Spinal cord (tissue), 10 donors: ENCODE data around the gene ATG5. TPM values are rescaled to one million over a fixed set of nuclear protein-coding genes. Genes with fewer than 3 reads are reported as not detected.

Experiments used
- DNase-seq, 6 donors: peaks; one replicate each; pipeline versions ENCODE4 v3.0.0 to v3.0.0-alpha.2; 2013 to 2015; ENCODE audit warnings: low spot score in 6 of 6, low read depth in 4 of 6
- H3K27ac ChIP-seq: one replicate; pipeline ENCODE4 v1.5.1; 2013; ENCODE audit warnings: low read depth, low read length, control low read depth
- H3K27me3 ChIP-seq: one replicate; pipeline ENCODE4 v1.6.1; 2013; ENCODE audit warnings: low read length; ENCODE audit not compliant: control insufficient read depth, insufficient read depth
- H3K36me3 ChIP-seq: one replicate; pipeline ENCODE4 v1.6.1; 2013; ENCODE audit warnings: low read length; ENCODE audit not compliant: control insufficient read depth, insufficient read depth
- H3K4me1 ChIP-seq: one replicate; pipeline ENCODE4 v1.6.1; 2013; ENCODE audit warnings: low read length; ENCODE audit not compliant: control insufficient read depth, insufficient read depth
- H3K4me3 ChIP-seq: one replicate; pipeline ENCODE4 v1.5.1; 2013; ENCODE audit warnings: low read depth, low read length, control low read depth
- H3K9me3 ChIP-seq: one replicate; pipeline ENCODE4 v1.6.1; 2013; ENCODE audit warnings: low read length; ENCODE audit not compliant: control insufficient read depth, insufficient read depth
- WGBS: methylation state at CpG from one replicate; pipeline ENCODE4 v1.1.5; 2013; ENCODE audit warnings: missing lambda C conversion rate; ENCODE audit not compliant: insufficient coverage; 5-methylcytosine and 5-hydroxymethylcytosine counted together
- polyA plus RNA-seq, 2 donors: library from polyadenylated mRNA; unstranded; fragments of 120-200 nt; gene quantifications; one replicate each; pipeline ENCODE4 v1.2.1, GENCODE V29; 2013; ENCODE audit not compliant: insufficient read length in 2 of 2
- total RNA-seq, 2 donors: library from RNA; depleted of rRNA in 1 of 2; stranded (reverse); fragments of 120-200 nt in 1 of 2; fragments of >200 nt in 1 of 2; gene quantifications; one replicate each; pipeline versions ENCODE4 v1.2.3 to v1.2.4, GENCODE V29; 2013 to 2014
- donor health status: healthy.

The ATG5 gene
- total and polyA plus RNA-seq, 4 donors = 29.1 to 63.8 (median 35.4) TPM

DNA sequence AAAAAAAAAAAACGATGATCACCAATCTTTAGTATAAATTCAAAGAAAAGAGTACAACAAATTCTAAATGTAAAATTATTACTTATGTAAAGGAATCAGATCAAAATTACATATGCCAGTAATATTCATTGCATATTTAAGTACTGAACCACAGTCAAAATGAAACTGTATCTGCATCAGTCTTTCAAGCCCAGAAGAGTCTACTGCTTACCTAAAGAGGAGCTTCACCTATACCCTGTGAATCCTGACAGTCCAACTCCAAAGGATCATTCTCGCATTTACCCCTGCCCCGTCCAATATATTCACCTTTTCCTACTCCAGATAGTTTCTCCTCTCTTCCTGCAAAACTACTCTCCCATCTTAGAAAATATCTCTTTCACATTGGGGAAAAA, 9.2 kb downstream of the ATG5 start:
- DNase-seq = no peak
- Histone ChIP-seq H3K27me3 (no peaks in the 10 kb centered on the region), H3K36me3 (no peaks in the 10 kb centered on the region), H3K4me1 (no peaks in the 10 kb centered on the region), H3K27ac (no peak overlapping the region), H3K9me3 (no peaks in the 10 kb centered on the region), H3K4me3 (no peak overlapping the region)
- WGBS = 90% methylated on average over 2 of the region's 3 CpGs

GRCh38 chr6:106315765-106316374, 9.7 kb downstream of the ATG5 start:
- 72% methylated on average over 4 of the region's 6 CpGs for WGBS
- no peaks in the 10 kb centered on the region for H3K27me3 ChIP-seq
- H3K36me3 ChIP-seq = no peaks in the 10 kb centered on the region
- no peak overlapping the region for H3K4me3 ChIP-seq
- no peak overlapping the region for H3K27ac ChIP-seq
- peak in 1 of 6 donors; percentile 26 for DNase-seq
- H3K9me3 ChIP-seq = no peaks in the 10 kb centered on the region
- H3K4me1 ChIP-seq = no peaks in the 10 kb centered on the region

- no CpG with 5 or more reads among the region's 3 CpGs for WGBS
- no peak for DNase-seq
- H3K27me3 ChIP-seq = no peaks in the 10 kb centered on the region
- no peaks in the 10 kb centered on the region for H3K9me3 ChIP-seq
- H3K36me3 ChIP-seq = no peaks in the 10 kb centered on the region
- no peak overlapping the region for H3K4me3 ChIP-seq
- H3K27ac ChIP-seq = no peak overlapping the region
- H3K4me1 ChIP-seq = no peaks in the 10 kb centered on the region
These were observed 15.7 kb downstream of the ATG5 start for GRCh38 chr6:106309766-106310373.

- H3K4me1 ChIP-seq = no peaks in the 10 kb centered on the region
These were observed 16.6 kb downstream of the ATG5 start for GRCh38 chr6:106308985-106309384.

DNA sequence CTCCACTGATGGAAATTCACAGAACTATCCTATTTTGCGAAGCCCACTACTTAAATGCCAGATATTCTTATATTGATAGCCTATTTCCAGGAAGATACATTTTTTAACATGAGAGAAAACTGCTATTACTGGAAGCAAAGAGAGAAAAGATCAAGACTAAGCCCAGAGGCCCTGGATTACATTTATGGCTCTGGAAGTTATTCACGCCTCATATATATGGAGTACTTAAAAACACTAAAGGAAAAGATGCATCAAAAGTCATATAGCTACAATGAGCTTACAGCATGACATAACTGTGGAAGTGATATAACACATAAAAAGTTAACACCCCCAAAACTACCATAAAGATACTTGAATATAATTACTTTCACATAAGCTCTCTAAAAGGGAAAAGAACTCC, 19.8 kb downstream of the ATG5 start:
- H3K4me3 ChIP-seq = no peak overlapping the region
- H3K4me1 ChIP-seq = no peaks in the 10 kb centered on the region
- WGBS = no CpG with 5 or more reads among the region's 2 CpGs
- H3K27me3 ChIP-seq = no peaks in the 10 kb centered on the region
- DNase-seq = peak in 1 of 6 donors; percentile 54
- H3K27ac ChIP-seq = no peak overlapping the region
- no peaks in the 10 kb centered on the region for H3K36me3 ChIP-seq
- no peaks in the 10 kb centered on the region for H3K9me3 ChIP-seq

More at GRCh38 chr6:106308985-106309384, 16.6 kb downstream of the ATG5 start:
- H3K27ac ChIP-seq = no peak overlapping the region
- DNase-seq = no peak
- no peaks in the 10 kb centered on the region for H3K36me3 ChIP-seq
- no peaks in the 10 kb centered on the region for H3K27me3 ChIP-seq
- H3K4me3 ChIP-seq = no peak overlapping the region
- no peaks in the 10 kb centered on the region for H3K9me3 ChIP-seq
- WGBS = no CpG with 5 or more reads among the region's 2 CpGs

- no CpG with 5 or more reads among the region's 3 CpGs for WGBS
- no peaks in the 10 kb centered on the region for H3K36me3 ChIP-seq
- no peaks in the 10 kb centered on the region for H3K27me3 ChIP-seq
- no peaks in the 10 kb centered on the region for H3K4me1 ChIP-seq
- peak in 5 of 6 donors; percentile 1 to 79 (median 26) for DNase-seq
- no peaks in the 10 kb centered on the region for H3K9me3 ChIP-seq
- no peak overlapping the region for H3K4me3 ChIP-seq
- H3K27ac ChIP-seq = no peak overlapping the region
These were observed 24.6 kb downstream of the ATG5 start for GRCh38 chr6:106300944-106301343.

DNA sequence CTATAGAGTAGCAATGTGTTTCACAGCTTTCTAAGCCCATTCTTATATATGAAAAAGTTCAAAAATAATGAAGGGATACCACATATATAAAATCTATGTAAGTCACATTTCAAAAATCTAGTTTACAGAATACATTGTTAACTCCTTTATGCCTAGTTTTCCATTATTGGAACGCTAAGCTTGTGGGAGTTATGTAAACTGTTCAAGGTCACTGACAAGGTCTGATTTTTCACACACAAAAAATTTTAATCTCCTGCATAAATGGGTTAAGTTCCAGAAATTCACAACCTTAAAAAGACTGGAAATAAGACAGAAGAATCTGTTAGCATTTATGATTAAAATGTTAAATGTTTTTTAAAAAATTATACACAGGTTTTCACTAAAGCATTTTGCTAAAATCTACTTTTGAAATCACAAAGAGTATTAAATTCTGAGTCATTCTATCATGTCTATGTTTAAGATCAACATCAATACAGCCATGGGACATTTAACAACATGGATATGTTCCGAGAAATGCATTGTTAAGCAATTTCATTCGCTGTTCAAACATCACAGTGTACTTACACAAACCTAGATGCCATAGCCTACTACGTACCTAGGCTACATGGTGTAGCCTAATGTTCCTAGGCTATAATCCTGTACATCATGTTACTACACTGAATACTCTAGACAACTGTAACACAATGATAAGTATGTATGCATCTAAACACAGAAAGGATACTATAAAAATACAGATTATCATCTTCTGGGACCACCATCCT, 25.4 kb downstream of the ATG5 start:
- H3K27me3 ChIP-seq = no peaks in the 10 kb centered on the region
- 100% methylated on average over 2 of the region's 4 CpGs for WGBS
- no peak overlapping the region for H3K27ac ChIP-seq
- H3K4me3 ChIP-seq = no peak overlapping the region
- H3K36me3 ChIP-seq = no peaks in the 10 kb centered on the region
- no peaks in the 10 kb centered on the region for H3K9me3 ChIP-seq
- DNase-seq = no peak
- no peaks in the 10 kb centered on the region for H3K4me1 ChIP-seq

- H3K27ac ChIP-seq = no peak overlapping the region
- no peak for DNase-seq
- 100% methylated on average over 1 of the region's 1 CpG for WGBS
- no peaks in the 10 kb centered on the region for H3K4me1 ChIP-seq
- no peaks in the 10 kb centered on the region for H3K36me3 ChIP-seq
- no peak overlapping the region for H3K4me3 ChIP-seq
- H3K27me3 ChIP-seq = no peaks in the 10 kb centered on the region
- H3K9me3 ChIP-seq = no peaks in the 10 kb centered on the region
These were observed 32.4 kb downstream of the ATG5 start for GRCh38 chr6:106293116-106293515.

- H3K4me3 ChIP-seq = no peak overlapping the region
- no CpG with 5 or more reads among the region's 1 CpG for WGBS
- no peaks in the 10 kb centered on the region for H3K9me3 ChIP-seq
- no peaks in the 10 kb centered on the region for H3K27me3 ChIP-seq
- no peak for DNase-seq
- H3K36me3 ChIP-seq = no peaks in the 10 kb centered on the region
- H3K4me1 ChIP-seq = no peaks in the 10 kb centered on the region
- no peak overlapping the region for H3K27ac ChIP-seq
These were observed 34.6 kb downstream of the ATG5 start for GRCh38 chr6:106290954-106291353.
